HUES48 (cell line): ENCODE results near the gene SATB2.

Experiments
- H3K27ac ChIP-seq: one replicate; pipeline ENCODE4 v1.7.0; 2013; ENCODE audit warnings: low read depth, low read length, inconsistent platforms
- H3K27me3 ChIP-seq: 2 replicates; pipeline ENCODE4 v1.6.1; 2013; ENCODE audit warnings: mild to moderate bottlenecking, low read length; ENCODE audit not compliant: control insufficient read depth, insufficient read depth
- H3K36me3 ChIP-seq: 2 replicates; pipeline ENCODE4 v1.6.1; 2013; ENCODE audit warnings: low read length; ENCODE audit not compliant: control insufficient read depth, insufficient read depth
- H3K4me1 ChIP-seq: 2 replicates; pipeline ENCODE4 v1.6.1; 2013; ENCODE audit warnings: mild to moderate bottlenecking, low read length; ENCODE audit not compliant: control insufficient read depth, insufficient read depth
- H3K4me3 ChIP-seq: 2 replicates; pipeline ENCODE4 v1.5.1; 2013; ENCODE audit warnings: mild to moderate bottlenecking, low read depth, low read length
- H3K9ac ChIP-seq: 2 replicates; pipeline ENCODE4 v1.6.1; 2013; ENCODE audit warnings: mild to moderate bottlenecking, low read depth, low read length, moderate library complexity
- H3K9me3 ChIP-seq: 2 replicates; pipeline ENCODE4 v1.6.1; 2013; ENCODE audit warnings: low read length; ENCODE audit not compliant: control insufficient read depth, insufficient read depth

The SATB2 gene

DNA sequence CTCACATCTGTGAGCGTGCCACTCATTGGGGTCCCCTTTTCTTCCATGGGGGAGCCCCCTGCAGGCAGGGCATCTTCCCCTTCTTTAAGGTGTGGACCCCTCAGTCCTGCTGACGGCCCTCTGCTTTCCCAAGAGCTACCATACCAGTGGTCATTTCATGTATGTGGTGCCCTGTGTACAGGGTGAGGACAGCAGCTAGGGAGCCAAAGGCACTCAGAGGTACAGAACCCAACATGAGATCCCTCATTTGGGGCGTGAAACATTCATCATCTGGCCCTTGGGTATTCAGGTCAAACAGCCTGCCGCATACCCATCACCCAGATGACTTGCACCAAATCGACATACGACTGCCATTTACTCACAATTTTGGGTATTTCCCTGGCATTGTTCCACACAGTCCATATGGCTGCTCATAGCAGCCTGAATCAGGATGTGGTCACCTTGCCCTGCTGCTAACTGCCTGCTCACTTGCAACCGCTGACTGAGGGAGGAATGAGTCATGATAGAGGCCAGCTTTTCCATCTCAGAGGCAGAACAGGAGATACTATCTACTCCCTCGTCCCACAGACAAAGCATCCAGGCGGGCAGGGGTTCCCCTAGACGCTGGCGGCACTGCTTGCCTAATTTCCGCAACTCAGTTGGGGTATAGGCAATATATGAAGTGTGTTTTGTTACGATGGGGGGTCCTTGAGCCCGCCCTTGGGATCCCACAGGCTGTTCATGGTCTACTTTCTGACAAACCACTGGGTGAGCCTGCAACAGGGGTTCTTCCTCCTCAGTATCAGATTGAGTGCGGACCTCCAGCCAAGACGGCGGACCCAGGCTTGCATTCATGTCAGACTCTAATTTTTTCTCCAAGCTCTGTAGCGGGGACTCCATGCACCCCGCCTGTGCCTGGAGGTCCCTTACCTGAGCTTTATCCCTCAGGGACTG lies 228.6 kb downstream of the SATB2 start:
- Histone ChIP-seq H3K9me3 (no peaks in the 10 kb centered on the region; the same call in 1 of the 2 replicates), H3K27ac (no peak overlapping the region), H3K4me3 (no peak overlapping the region), H3K4me1 (no peaks in the 10 kb centered on the region), H3K36me3 (no peaks in the 10 kb centered on the region), H3K27me3 (no peaks in the 10 kb centered on the region), H3K9ac (no peak overlapping the region)

GRCh38 chr2:199223791-199224190 lies 233.9 kb downstream of the SATB2 start:
- no peaks in the 10 kb centered on the region for H3K9me3 ChIP-seq
- H3K4me1 ChIP-seq: peaks cover 3% of the 10 kb centered on the region; the same call in 1 of the 2 replicates
- H3K27me3 ChIP-seq: no peaks in the 10 kb centered on the region
- no peak overlapping the region for H3K4me3 ChIP-seq
- no peaks in the 10 kb centered on the region for H3K36me3 ChIP-seq
- H3K27ac ChIP-seq: no peak overlapping the region
- no peak overlapping the region for H3K9ac ChIP-seq

DNA sequence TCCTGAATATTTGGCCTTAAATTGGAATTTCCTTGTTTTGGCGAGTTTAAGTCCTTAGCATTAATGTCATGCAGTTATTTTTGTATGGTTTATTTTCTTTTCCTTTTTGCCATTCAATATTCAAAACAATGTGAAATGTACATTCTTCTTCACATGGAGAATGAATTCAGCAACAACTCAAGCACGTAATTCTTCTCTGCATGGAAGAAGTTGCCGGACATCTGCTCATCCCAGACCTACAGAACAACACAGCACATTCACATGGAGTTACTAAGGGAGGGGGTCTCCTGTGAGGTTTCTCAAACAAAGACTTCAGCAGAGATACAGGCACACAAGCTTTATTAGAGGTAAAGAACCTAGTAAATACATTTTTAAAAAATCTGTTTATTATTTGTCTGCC lies 236.8 kb downstream of the SATB2 start:
- Histone ChIP-seq H3K9ac (no peak overlapping the region), H3K36me3 (no peaks in the 10 kb centered on the region), H3K9me3 (no peaks in the 10 kb centered on the region), H3K4me1 (peaks cover 3% of the 10 kb centered on the region; the same call in 1 of the 2 replicates), H3K27ac (no peak overlapping the region), H3K4me3 (no peak overlapping the region), H3K27me3 (no peaks in the 10 kb centered on the region)

- Histone ChIP-seq H3K9ac (no peak overlapping the region), H3K4me1 (peaks cover 3% of the 10 kb centered on the region; the same call in 1 of the 2 replicates), H3K9me3 (no peaks in the 10 kb centered on the region), H3K4me3 (no peak overlapping the region), H3K36me3 (no peaks in the 10 kb centered on the region), H3K27ac (no peak overlapping the region), H3K27me3 (no peaks in the 10 kb centered on the region)
Observed at GRCh38 chr2:199219551-199219950, 238.2 kb downstream of the SATB2 start.
